ENCODE measurements around the gene ARMH4. TPM values are rescaled to one million over a fixed set of nuclear protein-coding genes. Genes with fewer than 3 reads are reported as not detected.

ARMH4 gene
- total RNA-seq, 1 experiment from 2014 or later = 42.6 TPM

DNA sequence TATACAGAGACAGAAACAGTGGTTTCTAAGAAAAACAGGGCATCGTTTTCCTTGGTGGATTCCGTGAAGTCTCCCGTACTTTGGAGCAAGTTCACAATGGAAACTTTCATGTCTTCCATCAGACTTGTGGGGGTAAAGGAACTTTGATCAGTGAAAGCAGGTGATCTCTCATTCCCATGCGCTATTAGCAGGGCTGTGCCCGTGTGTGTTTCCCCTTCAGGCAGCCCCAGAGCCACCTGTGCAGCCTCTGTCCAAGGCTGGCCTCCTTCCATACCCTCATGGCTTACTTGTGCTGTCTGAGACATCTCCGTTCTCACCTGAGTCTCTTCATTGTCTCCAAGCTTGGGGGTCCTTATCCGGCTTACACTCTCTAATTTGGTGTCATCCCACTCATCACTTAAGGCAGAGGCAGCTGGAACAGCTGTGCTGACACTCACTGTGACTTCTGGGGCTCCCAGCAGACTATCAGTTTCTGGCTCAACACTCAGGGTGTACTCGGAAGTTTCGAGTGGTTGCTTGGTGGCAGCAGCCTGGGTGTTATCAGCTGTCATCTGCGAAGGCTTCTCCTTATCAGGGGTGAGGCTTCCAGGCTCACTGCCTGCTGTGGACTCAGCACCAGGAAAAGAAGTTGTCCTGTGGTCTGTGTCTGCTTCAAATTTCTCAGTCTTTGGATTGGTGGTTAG, 13.8 kb downstream of the ARMH4 start:
- no CpG with 5 or more reads among the region's 10 CpGs for WGBS (ENCODE audit: extremely low coverage, insufficient read length, low lambda C conversion rate)
- H3K27ac ChIP-seq (ENCODE audit: insufficient read length, low read depth, low read length) = no peak overlapping the region
- H2BK20ac ChIP-seq (ENCODE audit: low read depth, low read length, poor library complexity, severe bottlenecking) = no peak overlapping the region
- no peaks in the 10 kb centered on the region for H3K27me3 ChIP-seq (ENCODE audit: insufficient read depth, low read length)
- H3T11ph ChIP-seq (ENCODE audit: low read length) = no peak overlapping the region
- no peaks in the 10 kb centered on the region for H3K4me1 ChIP-seq (ENCODE audit: insufficient read depth, low read length)
- no peak overlapping the region for H2AFZ ChIP-seq (ENCODE audit: low read length)
- no peak overlapping the region for H2BK5ac ChIP-seq (ENCODE audit: insufficient read length, low read length)
- H3K9me3 Mint-ChIP-seq = no peaks in the 10 kb centered on the region
- no peak overlapping the region for H3K9ac ChIP-seq (ENCODE audit: extremely low read depth, insufficient read length, low read length)
- H3K56ac ChIP-seq (ENCODE audit: insufficient read length, low read depth, low read length) = no peak overlapping the region
- peaks cover 0 to 26% (median 18%) of the 10 kb centered on the region in 3 experiments; a peak in 4 of 7 replicates for H3K36me3 Mint-ChIP-seq (ENCODE audit: insufficient read depth in 1 of 3, low read depth in 3 of 3)
- H3K4me1 Mint-ChIP-seq = peaks cover 4 to 10% of the 10 kb centered on the region in 2 experiments; a peak in 2 of 4 replicates
- H3K27me3 Mint-ChIP-seq (ENCODE audit: low read depth) = no peaks in the 10 kb centered on the region
- no peak overlapping the region for H3K4ac ChIP-seq (ENCODE audit: low read depth, low read length)
- no peak overlapping the region for H4K5ac ChIP-seq (ENCODE audit: insufficient read length, low read depth, low read length)
- H4K91ac ChIP-seq (ENCODE audit: insufficient read length, low read depth, low read length) = no peak overlapping the region
- no peak overlapping the region; the same call in 1 of the 2 replicates for H3K14ac ChIP-seq (ENCODE audit: insufficient read depth, low read length)
- DNase-seq = no peak
- H3K23me2 ChIP-seq (ENCODE audit: insufficient read length, low read depth, low read length, poor library complexity, severe bottlenecking) = no peaks in the 10 kb centered on the region
- no peaks in the 10 kb centered on the region for H3K79me2 ChIP-seq (ENCODE audit: insufficient read depth, low read length)
- H3K9me3 ChIP-seq (ENCODE audit: control insufficient read depth, low read depth, low read length) = no peaks in the 10 kb centered on the region
- TF ChIP-seq, protein P1, sequence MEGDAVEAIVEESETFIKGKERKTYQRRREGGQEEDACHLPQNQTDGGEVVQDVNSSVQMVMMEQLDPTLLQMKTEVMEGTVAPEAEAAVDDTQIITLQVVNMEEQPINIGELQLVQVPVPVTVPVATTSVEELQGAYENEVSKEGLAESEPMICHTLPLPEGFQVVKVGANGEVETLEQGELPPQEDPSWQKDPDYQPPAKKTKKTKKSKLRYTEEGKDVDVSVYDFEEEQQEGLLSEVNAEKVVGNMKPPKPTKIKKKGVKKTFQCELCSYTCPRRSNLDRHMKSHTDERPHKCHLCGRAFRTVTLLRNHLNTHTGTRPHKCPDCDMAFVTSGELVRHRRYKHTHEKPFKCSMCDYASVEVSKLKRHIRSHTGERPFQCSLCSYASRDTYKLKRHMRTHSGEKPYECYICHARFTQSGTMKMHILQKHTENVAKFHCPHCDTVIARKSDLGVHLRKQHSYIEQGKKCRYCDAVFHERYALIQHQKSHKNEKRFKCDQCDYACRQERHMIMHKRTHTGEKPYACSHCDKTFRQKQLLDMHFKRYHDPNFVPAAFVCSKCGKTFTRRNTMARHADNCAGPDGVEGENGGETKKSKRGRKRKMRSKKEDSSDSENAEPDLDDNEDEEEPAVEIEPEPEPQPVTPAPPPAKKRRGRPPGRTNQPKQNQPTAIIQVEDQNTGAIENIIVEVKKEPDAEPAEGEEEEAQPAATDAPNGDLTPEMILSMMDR (conservative IDR thresholded peaks at IDR 0.05) = no peak
- no peak overlapping the region for H2BK15ac ChIP-seq (ENCODE audit: low read depth, low read length)
- no peak overlapping the region for H3K4me2 ChIP-seq (ENCODE audit: insufficient read depth, insufficient read length, low read length)
- H3K18ac ChIP-seq (ENCODE audit: insufficient read length, low read depth, low read length) = no peak overlapping the region
- H4K20me1 ChIP-seq (ENCODE audit: control insufficient read depth, insufficient read depth, insufficient read length) = no peaks in the 10 kb centered on the region
- H3K4me3 Mint-ChIP-seq = no peak overlapping the region
- no peak overlapping the region for H2AK5ac ChIP-seq (ENCODE audit: insufficient read length, low read length)
- H3K79me1 ChIP-seq (ENCODE audit: insufficient read depth, low read depth, low read length, poor library complexity, severe bottlenecking) = no peaks in the 10 kb centered on the region
- H2BK12ac ChIP-seq (ENCODE audit: insufficient read length, low read depth, low read length) = no peak overlapping the region
- H4K8ac ChIP-seq (replicated peaks; ENCODE audit: insufficient read length, low read depth, low read length) = no peak overlapping the region
- no peak overlapping the region for H2BK120ac ChIP-seq (ENCODE audit: low read depth, low read length, poor library complexity, severe bottlenecking)
- H3K23ac ChIP-seq (ENCODE audit: insufficient read length, low read depth, low read length) = no peak overlapping the region
- H3K27ac Mint-ChIP-seq = no peak overlapping the region; a peak in 1 of 7 replicates

All from H9 (cell line).